MCF 10A (cell line): Measurements from ENCODE around the gene NEAT1. TPM values are rescaled to one million over a fixed set of nuclear protein-coding genes. Genes with fewer than 3 reads are reported as not detected.
"Not testable (repeated sequence)": the region's sequence is repeated elsewhere in the genome, so short reads cannot be mapped to it uniquely, and the experiment has no call there.

Experiments used
- BruUV-seq: library from RNA; stranded (reverse); fragments of 400-500 nt; replicated peaks from 2 replicates; lab custom pipeline; 2021; lab: Mats Ljungman, UMichigan
- CTCF ChIA-PET: fragments of 300-600 bp; sonication (Branson Sonifier 250); formaldehyde crosslinking; extraction: SDS; loops from one replicate; lab custom pipeline; 2021; ENCODE audit warnings: antibody characterized with exemption, inconsistent platforms; lab: Yijun Ruan, JAX
- POLR2A ChIA-PET: fragments of 300-600, 350-650 bp; sonication (Branson Sonifier 250); formaldehyde crosslinking; extraction: SDS; loops from one replicate; lab custom pipeline; 2020; ENCODE audit warnings: antibody characterized with exemption, inconsistent platforms; lab: Yijun Ruan, JAX
- DNase-seq: peaks from one replicate; pipeline ENCODE4 v3.0.0-alpha.2; 2018; ENCODE audit not compliant: unreplicated experiment
- H3K27ac Mint-ChIP-seq: one replicate; pipeline ENCODE4 v1.8.0; 2022; ENCODE audit warnings: mild to moderate bottlenecking, low read depth, mixed read lengths; ENCODE audit not compliant: unreplicated experiment
- H3K27me3 Mint-ChIP-seq: one replicate; pipeline ENCODE4 v1.8.0; 2022; ENCODE audit warnings: mixed read lengths; ENCODE audit not compliant: insufficient read depth, unreplicated experiment
- H3K36me3 Mint-ChIP-seq: one replicate; pipeline ENCODE4 v1.8.0; 2022; ENCODE audit warnings: mild to moderate bottlenecking, moderate library complexity, mixed read lengths; ENCODE audit not compliant: insufficient read depth, unreplicated experiment
- H3K4me1 Mint-ChIP-seq: one replicate; pipeline ENCODE4 v1.8.0; 2022; ENCODE audit warnings: mixed read lengths; ENCODE audit not compliant: insufficient read depth, unreplicated experiment
- H3K4me3 Mint-ChIP-seq: one replicate; pipeline ENCODE4 v1.8.0; 2022; ENCODE audit warnings: mild to moderate bottlenecking, moderate library complexity, mixed read lengths; ENCODE audit not compliant: unreplicated experiment
- H3K9me3 Mint-ChIP-seq: one replicate; pipeline ENCODE4 v1.8.0; 2022; ENCODE audit warnings: mixed read lengths; ENCODE audit not compliant: unreplicated experiment
- intact Hi-C: fragments of 100-400 bp; cut with micrococcal nuclease; formaldehyde crosslinking; loops from 2 replicates; pipeline ENCODE4 v1.14.1; 2022
- total RNA-seq: library from RNA; stranded (reverse); gene quantifications from 2 replicates; pipeline ENCODE4 v1.2.3, GENCODE V29; 2022
- TF ChIP-seq, protein P1 (sequence below): fragments of 200-600 bp; IDR thresholded peaks from one replicate; pipeline ENCODE4 v1.8.0; 2022; ENCODE audit warnings: antibody characterized with exemption, mild to moderate bottlenecking; ENCODE audit not compliant: unreplicated experiment

Gene NEAT1
- total RNA-seq, 1 experiment from 2014 or later, result 1,026 TPM

DNA sequence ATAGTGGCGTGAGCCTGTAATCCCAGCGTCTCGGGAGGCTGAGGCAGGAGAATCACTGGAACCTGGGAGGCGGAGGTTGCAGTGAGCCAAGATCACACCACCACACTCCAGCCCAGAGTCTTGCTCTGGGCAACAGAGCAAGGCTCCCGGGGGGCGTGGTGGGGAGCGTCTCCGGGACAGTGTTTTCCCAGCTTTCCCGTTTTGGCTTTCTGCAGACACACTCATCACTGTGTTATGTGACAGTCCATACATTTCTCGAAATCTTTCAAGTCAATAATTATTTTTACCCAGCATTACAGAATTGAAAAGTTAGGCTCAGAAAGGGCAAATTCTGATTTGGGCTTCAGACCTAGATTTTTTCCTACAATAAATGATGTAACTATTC lies 31.7 kb downstream of the NEAT1 start:
- TF ChIP-seq, protein P1, sequence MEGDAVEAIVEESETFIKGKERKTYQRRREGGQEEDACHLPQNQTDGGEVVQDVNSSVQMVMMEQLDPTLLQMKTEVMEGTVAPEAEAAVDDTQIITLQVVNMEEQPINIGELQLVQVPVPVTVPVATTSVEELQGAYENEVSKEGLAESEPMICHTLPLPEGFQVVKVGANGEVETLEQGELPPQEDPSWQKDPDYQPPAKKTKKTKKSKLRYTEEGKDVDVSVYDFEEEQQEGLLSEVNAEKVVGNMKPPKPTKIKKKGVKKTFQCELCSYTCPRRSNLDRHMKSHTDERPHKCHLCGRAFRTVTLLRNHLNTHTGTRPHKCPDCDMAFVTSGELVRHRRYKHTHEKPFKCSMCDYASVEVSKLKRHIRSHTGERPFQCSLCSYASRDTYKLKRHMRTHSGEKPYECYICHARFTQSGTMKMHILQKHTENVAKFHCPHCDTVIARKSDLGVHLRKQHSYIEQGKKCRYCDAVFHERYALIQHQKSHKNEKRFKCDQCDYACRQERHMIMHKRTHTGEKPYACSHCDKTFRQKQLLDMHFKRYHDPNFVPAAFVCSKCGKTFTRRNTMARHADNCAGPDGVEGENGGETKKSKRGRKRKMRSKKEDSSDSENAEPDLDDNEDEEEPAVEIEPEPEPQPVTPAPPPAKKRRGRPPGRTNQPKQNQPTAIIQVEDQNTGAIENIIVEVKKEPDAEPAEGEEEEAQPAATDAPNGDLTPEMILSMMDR, result no peak
- intact Hi-C loops, result no loop called here
- DNase-seq, result no peak
- Mint-ChIP-seq H3K9me3 (no peaks in the 10 kb centered on the region), H3K27ac (no peak overlapping the region), H3K4me3 (no peak overlapping the region), H3K4me1 (peaks cover 9% of the 10 kb centered on the region), H3K36me3 (peaks cover 56% of the 10 kb centered on the region), H3K27me3 (no peaks in the 10 kb centered on the region)
- no TSS peak for BruUV-seq
- CTCF ChIA-PET, result interaction anchor here (1.6 kb wide), 1 partner anchor 39 kb away, joined by 3 read pairs; no protein-coding TSS in a partner anchor
- POLR2A ChIA-PET, result interaction anchor here (0.6 to 4.0 kb wide), 11 partner anchors 18 to 260 kb away, joined by 3 to 80 read pairs (median 17); partner anchors contain the start of genes MALAT1 and NEAT1

DNA sequence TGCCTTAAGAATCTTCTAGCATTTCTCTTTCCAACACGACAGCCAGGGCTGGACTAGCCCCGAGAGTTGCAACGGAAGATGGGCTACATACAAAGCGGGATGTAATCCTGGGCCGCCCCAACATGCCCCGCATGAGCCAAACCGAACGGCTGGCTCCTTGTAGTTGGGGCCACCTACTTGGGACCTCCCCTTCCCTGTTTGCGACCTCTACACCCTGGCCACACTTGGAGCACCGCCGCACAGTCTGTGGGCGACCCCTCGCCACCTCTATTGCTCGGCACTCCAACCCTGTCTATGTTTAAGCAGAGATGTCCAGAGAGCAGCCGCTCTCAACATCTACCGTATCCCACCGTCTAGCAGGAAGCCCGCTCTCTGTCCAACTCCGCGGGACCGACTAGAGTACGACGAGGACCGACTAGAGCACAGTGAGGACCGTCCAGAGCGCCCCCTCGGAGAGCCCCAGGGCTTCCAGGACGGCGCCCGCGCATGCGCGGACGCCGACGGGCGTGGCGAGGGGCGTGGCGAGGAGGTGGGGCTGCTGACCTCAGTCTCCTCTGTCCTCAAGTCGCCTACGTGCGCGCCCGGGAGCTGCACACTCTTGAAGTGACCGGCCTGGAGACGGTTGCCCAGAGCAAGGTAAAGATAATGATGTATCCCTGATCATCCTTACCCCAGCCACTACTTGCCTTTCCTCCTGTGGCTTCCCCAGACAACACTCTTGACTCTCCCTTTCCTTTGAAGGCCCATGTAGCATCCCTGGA lies 32.3 kb downstream of the NEAT1 start:
- no peaks in the 10 kb centered on the region for H3K27me3 Mint-ChIP-seq
- POLR2A ChIA-PET, result interaction anchor here (0.6 to 4.0 kb wide), 18 partner anchors 10 to 259 kb away, joined by 3 to 80 read pairs (median 10); partner anchors contain the start of genes MALAT1 and NEAT1
- TF ChIP-seq, protein P1, result no peak
- CTCF ChIA-PET, result interaction anchor here (0.6 to 1.6 kb wide), 3 partner anchors 39 to 441 kb away, joined by 3 to 5 read pairs (median 3); partner anchors contain the start of gene ARL2
- H3K4me1 Mint-ChIP-seq, result peaks cover 9% of the 10 kb centered on the region
- H3K27ac Mint-ChIP-seq, result peak overlapping the region; percentile 27
- peak overlapping the region; percentile 66 for H3K4me3 Mint-ChIP-seq
- H3K9me3 Mint-ChIP-seq, result no peaks in the 10 kb centered on the region
- no peak for DNase-seq
- peaks cover 51% of the 10 kb centered on the region for H3K36me3 Mint-ChIP-seq
- intact Hi-C loops, result no loop called here
- BruUV-seq, result no TSS peak

DNA sequence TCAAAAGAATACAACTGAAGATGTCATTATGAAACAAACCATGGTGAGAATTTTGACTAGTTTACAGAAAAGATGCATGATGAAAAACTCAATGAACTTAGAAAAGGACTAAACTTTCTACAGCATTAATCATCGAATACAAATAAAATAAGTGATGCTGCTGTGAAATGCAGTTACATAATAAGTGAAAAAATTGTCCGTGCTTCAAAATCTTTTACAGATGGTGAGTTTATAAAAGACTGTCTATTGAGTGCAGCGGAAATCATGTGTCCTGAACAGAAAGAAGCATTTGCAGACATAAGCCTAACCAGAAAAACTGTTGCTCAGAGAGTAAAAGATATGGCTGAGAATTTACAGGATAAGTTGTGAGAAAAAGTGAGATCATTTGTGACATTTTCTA lies 33.8 kb downstream of the NEAT1 start:
- TF ChIP-seq, protein P1, result no peak
- POLR2A ChIA-PET, result interaction anchor here (5.8 kb wide), 1 partner anchor 52 kb away, joined by 44 read pairs; no protein-coding TSS in a partner anchor
- no peaks in the 10 kb centered on the region for H3K9me3 Mint-ChIP-seq
- no TSS peak for BruUV-seq
- no peak overlapping the region for H3K4me3 Mint-ChIP-seq
- no peaks in the 10 kb centered on the region for H3K27me3 Mint-ChIP-seq
- no peak overlapping the region for H3K27ac Mint-ChIP-seq
- DNase-seq, result no peak
- intact Hi-C loops, result no loop called here
- CTCF ChIA-PET, result no interaction called here
- peaks cover 9% of the 10 kb centered on the region for H3K4me1 Mint-ChIP-seq
- H3K36me3 Mint-ChIP-seq, result peaks cover 43% of the 10 kb centered on the region

DNA sequence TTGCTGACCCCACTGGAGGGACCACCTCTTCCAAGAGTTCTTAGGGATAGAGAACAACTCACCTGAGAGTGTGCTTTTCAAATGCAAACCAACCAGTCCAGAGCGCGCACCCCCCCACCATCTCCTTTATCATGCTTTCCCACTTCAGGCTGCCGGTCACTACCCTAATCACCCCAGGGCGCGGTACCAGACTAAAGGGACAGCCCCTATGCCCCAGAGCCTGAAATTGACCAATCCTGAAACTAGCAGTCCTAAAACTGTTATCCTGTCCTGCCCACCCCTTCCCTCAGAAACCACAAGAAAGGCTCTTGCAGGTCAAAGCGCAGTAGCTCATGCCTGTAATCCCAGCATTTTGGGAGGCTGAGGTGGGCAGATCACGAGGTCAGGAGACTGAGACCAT lies 37.0 kb downstream of the NEAT1 start:
- intact Hi-C loops, result no loop called here
- Mint-ChIP-seq H3K4me1 (peaks cover 9% of the 10 kb centered on the region), H3K36me3 (peaks cover 17% of the 10 kb centered on the region), H3K27me3 (no peaks in the 10 kb centered on the region), H3K27ac (no peak overlapping the region), H3K4me3 (no peak overlapping the region), H3K9me3 (no peaks in the 10 kb centered on the region)
- ChIA-PET CTCF (interaction anchor here (1.2 kb wide), 1 partner anchor 9 kb away, joined by 5 read pairs; no protein-coding TSS in a partner anchor), POLR2A (interaction anchor here (1.5 to 5.8 kb wide), 8 partner anchors 10 to 49 kb away, joined by 3 to 44 read pairs (median 14); partner anchors contain the start of gene MALAT1)
- TF ChIP-seq, protein P1, result no peak
- no TSS peak for BruUV-seq
- no peak for DNase-seq

DNA sequence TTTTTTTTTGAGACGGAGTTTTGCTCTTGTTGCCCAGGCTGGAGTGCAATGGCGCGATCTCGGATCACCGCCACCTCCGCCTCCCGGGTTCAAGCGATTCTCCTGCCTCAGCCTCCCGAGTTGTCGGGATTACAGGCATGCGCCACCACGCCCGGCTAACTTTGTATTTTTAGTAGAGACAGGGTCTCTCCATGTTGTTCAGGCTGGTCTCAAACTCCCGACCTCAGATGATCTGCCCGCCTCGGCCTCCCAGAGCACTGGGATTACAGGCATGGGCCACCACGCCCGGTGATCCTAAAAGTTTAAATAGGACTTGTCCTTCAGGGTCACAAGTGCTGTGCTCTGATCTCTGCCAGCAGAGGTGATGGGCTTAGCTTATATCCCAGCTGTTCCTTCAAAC lies 42.9 kb downstream of the NEAT1 start:
- H3K27me3 Mint-ChIP-seq, H3K4me3 Mint-ChIP-seq, H3K9me3 Mint-ChIP-seq, H3K36me3 Mint-ChIP-seq, DNase-seq, H3K27ac Mint-ChIP-seq, CTCF ChIA-PET, intact Hi-C loops, BruUV-seq, H3K4me1 Mint-ChIP-seq: not testable (repeated sequence)
- POLR2A ChIA-PET, result interaction anchor here (0.6 to 20.2 kb wide), 8 partner anchors 10 to 78 kb away, joined by 3 to 2284 read pairs (median 4); partner anchors contain the start of gene MALAT1

DNA sequence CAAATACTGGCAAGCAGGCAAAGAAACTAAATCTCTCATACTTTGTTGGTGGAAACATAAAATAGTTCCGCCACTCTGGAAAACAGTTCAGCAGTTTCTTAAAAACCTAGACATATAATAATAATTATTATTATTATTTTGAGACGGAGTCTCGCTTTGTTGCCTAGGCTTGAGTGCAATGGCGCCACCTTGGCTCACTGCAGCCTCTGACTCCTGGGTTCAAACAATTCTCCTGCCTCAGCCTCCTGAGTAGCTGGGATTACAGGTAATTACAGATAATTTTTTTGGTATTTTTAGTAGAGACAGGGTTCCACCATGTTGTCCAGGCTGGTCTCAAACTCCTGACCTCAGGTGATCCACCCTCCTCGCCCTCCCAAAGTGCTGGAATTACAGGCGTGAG lies 44.7 kb downstream of the NEAT1 start:
- intact Hi-C loops, H3K4me3 Mint-ChIP-seq, BruUV-seq, CTCF ChIA-PET, DNase-seq, H3K36me3 Mint-ChIP-seq, H3K27ac Mint-ChIP-seq, H3K9me3 Mint-ChIP-seq, H3K27me3 Mint-ChIP-seq: not testable (repeated sequence)
- POLR2A ChIA-PET, result interaction anchor here (20.2 kb wide), 1 partner anchor 31 kb away, joined by 2284 read pairs; the partner anchor contains the start of gene MALAT1
- H3K4me1 Mint-ChIP-seq, result peaks cover 15% of the 10 kb centered on the region
